Astrocyte (in vitro differentiated cells and primary cell): ENCODE measurements around the gene DLGAP5. TPM values are rescaled to one million over a fixed set of nuclear protein-coding genes. Genes with fewer than 3 reads are reported as not detected.

Experiments used
- DNase-seq: peaks from one replicate; pipeline ENCODE4 v3.0.0-alpha.2; 2010; ENCODE audit warnings: low read depth
- FAIRE-seq: peaks from 2 replicates; lab custom pipeline; 2011; peaks lifted over from hg19 to GRCh38; lab: Jason Lieb, UNC
- H2AFZ ChIP-seq: 2 replicates; pipeline ENCODE4 v1.6.0; 2012; ENCODE audit warnings: low read depth, low read length, inconsistent platforms
- H3K27ac ChIP-seq: 2 replicates; pipeline ENCODE4 v1.5.1; 2011; ENCODE audit warnings: low read depth, low read length, inconsistent platforms
- H3K27me3 ChIP-seq: 2 replicates; pipeline ENCODE4 v1.6.0; 2011; ENCODE audit warnings: low read length, inconsistent platforms; ENCODE audit not compliant: insufficient read depth
- H3K36me3 ChIP-seq: 2 replicates; pipeline ENCODE4 v1.5.1; 2011; ENCODE audit warnings: low read length, inconsistent platforms; ENCODE audit not compliant: insufficient read depth
- H3K4me1 ChIP-seq: 2 replicates; pipeline ENCODE4 v1.5.1; 2011; ENCODE audit warnings: low read length, inconsistent platforms; ENCODE audit not compliant: insufficient read depth
- H3K4me2 ChIP-seq: 2 replicates; pipeline ENCODE4 v1.6.0; 2012; ENCODE audit warnings: low read length, inconsistent platforms
- H3K4me3 ChIP-seq: 2 replicates; pipeline ENCODE4 v1.5.1; 2011; ENCODE audit warnings: low read depth, mild to moderate bottlenecking, low read length, inconsistent platforms; ENCODE audit not compliant: insufficient read depth
- H3K79me2 ChIP-seq: 2 replicates; pipeline ENCODE4 v1.6.0; 2012; ENCODE audit warnings: mild to moderate bottlenecking, low read length, inconsistent platforms; ENCODE audit not compliant: insufficient read depth
- H3K9ac ChIP-seq: 2 replicates; pipeline ENCODE4 v1.6.0; 2012; ENCODE audit warnings: mild to moderate bottlenecking, low read length, inconsistent platforms
- H3K9me3 ChIP-seq: 2 replicates; pipeline ENCODE4 v1.5.1; 2012; ENCODE audit warnings: low read depth, mild to moderate bottlenecking, low read length, inconsistent platforms; ENCODE audit not compliant: insufficient read depth
- H4K20me1 ChIP-seq: 2 replicates; pipeline ENCODE4 v1.6.0; 2012; ENCODE audit warnings: low read length, inconsistent platforms; ENCODE audit not compliant: insufficient read depth
- H3K27ac Mint-ChIP-seq: one replicate; pipeline ENCODE4 v1.8.0; 2021; ENCODE audit warnings: mild to moderate bottlenecking, mixed read lengths; ENCODE audit not compliant: unreplicated experiment
- H3K27me3 Mint-ChIP-seq: one replicate; pipeline ENCODE4 v1.8.0; 2021; ENCODE audit warnings: low read depth, mixed read lengths; ENCODE audit not compliant: unreplicated experiment
- H3K36me3 Mint-ChIP-seq: one replicate; pipeline ENCODE4 v1.8.0; 2021; ENCODE audit warnings: low read depth, mixed read lengths; ENCODE audit not compliant: unreplicated experiment
- H3K4me1 Mint-ChIP-seq: one replicate; pipeline ENCODE4 v1.8.0; 2021; ENCODE audit warnings: low read depth, mixed read lengths; ENCODE audit not compliant: unreplicated experiment
- H3K4me3 Mint-ChIP-seq: one replicate; pipeline ENCODE4 v1.8.0; 2021; ENCODE audit warnings: mild to moderate bottlenecking, moderate library complexity, mixed read lengths; ENCODE audit not compliant: unreplicated experiment
- H3K9me3 Mint-ChIP-seq: one replicate; pipeline ENCODE4 v1.8.0; 2021; ENCODE audit warnings: mild to moderate bottlenecking, mixed read lengths; ENCODE audit not compliant: unreplicated experiment
- EZH2 ChIP-seq: IDR thresholded peaks from 2 replicates; pipeline ENCODE4 v1.6.1; 2012; ENCODE audit warnings: mild to moderate bottlenecking, low read length, inconsistent platforms; ENCODE audit not compliant: insufficient read depth
- total RNA-seq: library from RNA; stranded (reverse); gene quantifications from 2 replicates; pipeline ENCODE4 v1.2.1, GENCODE V29; 2021
- TF ChIP-seq, protein P1 (sequence below): IDR thresholded peaks from 2 replicates; pipeline ENCODE4 v1.5.1; 2011; ENCODE audit warnings: low read depth, mild to moderate bottlenecking, inconsistent platforms, low read length, moderate library complexity; ENCODE audit not compliant: insufficient read depth

Gene DLGAP5
- total RNA-seq, 1 donor from 2014 or later = 5.4 TPM

DNA sequence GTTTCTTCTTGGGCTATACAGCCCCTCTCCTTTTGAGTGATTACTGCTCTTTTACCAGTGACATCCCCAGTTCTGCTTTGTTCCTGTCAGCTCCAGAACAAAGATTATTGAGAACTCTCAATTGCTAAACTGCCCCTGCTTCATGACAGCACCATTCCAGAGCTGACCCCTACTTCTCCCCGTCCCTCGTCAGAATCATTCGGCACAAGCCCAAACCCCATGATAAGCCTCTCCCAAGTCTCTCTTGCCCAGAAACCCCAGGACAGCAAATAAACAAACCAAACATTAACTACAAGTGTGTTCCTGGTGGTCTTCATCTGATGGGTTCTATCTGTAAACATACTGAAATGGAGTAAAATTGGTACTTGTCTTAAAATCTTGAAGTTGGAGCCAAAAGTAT is 9.3 kb upstream of the DLGAP5 start:
- H3K4me2 ChIP-seq = no peak overlapping the region
- Mint-ChIP-seq H3K27ac (no peak overlapping the region), H3K4me3 (no peak overlapping the region), H3K27me3 (no peaks in the 10 kb centered on the region), H3K9me3 (no peaks in the 10 kb centered on the region), H3K4me1 (no peaks in the 10 kb centered on the region), H3K36me3 (no peaks in the 10 kb centered on the region)
- H3K36me3 ChIP-seq = no peaks in the 10 kb centered on the region
- H2AFZ ChIP-seq = no peak overlapping the region
- H3K27ac ChIP-seq = no peak overlapping the region
- no peak overlapping the region for H3K9ac ChIP-seq
- DNase-seq (no peak), FAIRE-seq (no peak)
- no peaks in the 10 kb centered on the region for H4K20me1 ChIP-seq
- H3K4me1 ChIP-seq = no peaks in the 10 kb centered on the region
- no peak overlapping the region for H3K4me3 ChIP-seq
- no peaks in the 10 kb centered on the region for H3K27me3 ChIP-seq
- H3K79me2 ChIP-seq = no peaks in the 10 kb centered on the region
- TF ChIP-seq, protein P1, sequence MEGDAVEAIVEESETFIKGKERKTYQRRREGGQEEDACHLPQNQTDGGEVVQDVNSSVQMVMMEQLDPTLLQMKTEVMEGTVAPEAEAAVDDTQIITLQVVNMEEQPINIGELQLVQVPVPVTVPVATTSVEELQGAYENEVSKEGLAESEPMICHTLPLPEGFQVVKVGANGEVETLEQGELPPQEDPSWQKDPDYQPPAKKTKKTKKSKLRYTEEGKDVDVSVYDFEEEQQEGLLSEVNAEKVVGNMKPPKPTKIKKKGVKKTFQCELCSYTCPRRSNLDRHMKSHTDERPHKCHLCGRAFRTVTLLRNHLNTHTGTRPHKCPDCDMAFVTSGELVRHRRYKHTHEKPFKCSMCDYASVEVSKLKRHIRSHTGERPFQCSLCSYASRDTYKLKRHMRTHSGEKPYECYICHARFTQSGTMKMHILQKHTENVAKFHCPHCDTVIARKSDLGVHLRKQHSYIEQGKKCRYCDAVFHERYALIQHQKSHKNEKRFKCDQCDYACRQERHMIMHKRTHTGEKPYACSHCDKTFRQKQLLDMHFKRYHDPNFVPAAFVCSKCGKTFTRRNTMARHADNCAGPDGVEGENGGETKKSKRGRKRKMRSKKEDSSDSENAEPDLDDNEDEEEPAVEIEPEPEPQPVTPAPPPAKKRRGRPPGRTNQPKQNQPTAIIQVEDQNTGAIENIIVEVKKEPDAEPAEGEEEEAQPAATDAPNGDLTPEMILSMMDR = no peak
- no peak for TF ChIP-seq EZH2
- no peaks in the 10 kb centered on the region for H3K9me3 ChIP-seq

DNA sequence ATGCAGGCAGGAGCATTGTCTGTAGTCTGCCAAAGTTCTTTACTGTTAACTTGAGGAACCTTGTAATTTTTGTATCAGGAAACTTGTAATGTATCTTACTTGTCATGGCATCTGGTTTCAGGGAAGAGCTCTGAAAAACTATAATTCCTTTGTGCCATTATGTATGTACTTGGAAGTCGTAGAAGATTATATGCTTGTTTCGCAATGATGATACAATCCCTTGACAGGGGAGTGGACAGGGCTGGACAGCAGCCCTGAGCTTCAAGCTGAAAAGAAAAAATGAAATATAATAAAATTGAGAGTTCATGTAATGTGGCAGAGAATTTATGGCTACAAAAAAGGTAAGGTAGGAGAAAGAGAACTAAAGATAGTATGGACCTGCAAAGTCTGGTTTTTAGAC is 7.4 kb upstream of the DLGAP5 start:
- Mint-ChIP-seq H3K4me3 (no peak overlapping the region), H3K27ac (no peak overlapping the region), H3K9me3 (no peaks in the 10 kb centered on the region), H3K27me3 (no peaks in the 10 kb centered on the region), H3K36me3 (no peaks in the 10 kb centered on the region), H3K4me1 (no peaks in the 10 kb centered on the region)
- H3K79me2 ChIP-seq = no peaks in the 10 kb centered on the region
- FAIRE-seq (no peak), DNase-seq (no peak)
- H3K4me1 ChIP-seq = no peaks in the 10 kb centered on the region
- H3K9me3 ChIP-seq = no peaks in the 10 kb centered on the region
- no peaks in the 10 kb centered on the region for H3K27me3 ChIP-seq
- no peak overlapping the region for H3K4me3 ChIP-seq
- no peak overlapping the region for H3K27ac ChIP-seq
- TF ChIP-seq, protein P1 = no peak
- TF ChIP-seq EZH2 = no peak
- H3K36me3 ChIP-seq = no peaks in the 10 kb centered on the region
- H3K9ac ChIP-seq = no peak overlapping the region
- H2AFZ ChIP-seq = no peak overlapping the region
- no peak overlapping the region for H3K4me2 ChIP-seq
- H4K20me1 ChIP-seq = no peaks in the 10 kb centered on the region

DNA sequence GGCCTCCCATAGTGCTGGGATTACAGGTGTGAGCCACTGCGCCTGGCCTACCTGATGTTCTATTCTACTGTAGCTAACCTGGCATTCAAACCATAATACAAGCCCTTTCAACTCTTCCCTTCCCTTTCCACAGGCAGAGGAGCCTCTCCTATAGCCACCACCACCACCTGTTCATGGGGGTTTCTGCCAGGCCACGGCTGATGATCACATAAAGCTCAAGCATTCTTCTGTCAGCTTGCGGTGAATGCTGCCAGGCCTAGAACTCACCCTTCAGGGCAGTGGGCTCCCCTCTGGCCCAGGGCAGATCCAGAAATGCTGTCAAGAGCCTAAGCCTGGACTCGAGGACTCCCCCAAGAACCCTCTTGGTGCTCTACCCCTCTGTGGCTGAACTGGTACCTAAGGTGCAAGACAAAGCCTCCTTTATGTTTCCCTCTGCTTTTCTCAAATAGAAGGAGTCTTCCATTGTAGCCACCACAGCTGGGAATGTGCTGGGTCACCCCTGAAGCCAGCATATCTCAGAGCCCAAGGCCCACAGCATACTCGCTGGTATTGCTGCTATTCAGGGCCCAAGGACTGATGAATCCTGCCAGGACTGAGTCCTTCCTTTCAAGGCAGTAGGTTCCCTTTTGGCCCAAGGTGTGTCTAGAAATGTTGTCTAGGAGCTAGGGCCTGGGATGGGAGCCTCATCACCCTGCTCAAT is 3.4 kb upstream of the DLGAP5 start:
- Mint-ChIP-seq H3K4me3 (no peak overlapping the region), H3K4me1 (no peaks in the 10 kb centered on the region), H3K27ac (no peak overlapping the region), H3K9me3 (no peaks in the 10 kb centered on the region), H3K36me3 (no peaks in the 10 kb centered on the region), H3K27me3 (no peaks in the 10 kb centered on the region)
- no peaks in the 10 kb centered on the region for H4K20me1 ChIP-seq
- FAIRE-seq (no peak), DNase-seq (no peak)
- TF ChIP-seq, protein P1 = no peak
- TF ChIP-seq EZH2 = no peak
- H2AFZ ChIP-seq = no peak overlapping the region
- H3K4me3 ChIP-seq = no peak overlapping the region
- H3K27me3 ChIP-seq = no peaks in the 10 kb centered on the region
- H3K4me2 ChIP-seq = no peak overlapping the region
- no peaks in the 10 kb centered on the region for H3K9me3 ChIP-seq
- no peaks in the 10 kb centered on the region for H3K36me3 ChIP-seq
- H3K4me1 ChIP-seq = no peaks in the 10 kb centered on the region
- H3K9ac ChIP-seq = no peak overlapping the region
- no peak overlapping the region for H3K27ac ChIP-seq
- peaks cover 15% of the 10 kb centered on the region for H3K79me2 ChIP-seq
